SK-N-SH (cell line): ENCODE data around the gene PPP3CA. TPM values are rescaled to one million over a fixed set of nuclear protein-coding genes. Genes with fewer than 3 reads are reported as not detected.
A peak's percentile ranks its signal among the peaks of the same experiment; 100 is the strongest.

ENCODE experiments used
- CTCF ChIA-PET: fragments of 300-600, 350-600 bp; formaldehyde crosslinking; extraction: SDS; loops from one replicate; lab custom pipeline; 2021; lab: Yijun Ruan, JAX
- POLR2A ChIA-PET: fragments of 350-600 bp; sonication (Branson Sonifier 250); formaldehyde crosslinking; extraction: SDS; loops from one replicate; lab custom pipeline; 2020; ENCODE audit warnings: antibody characterized with exemption, inconsistent platforms; lab: Yijun Ruan, JAX
- DNase-seq: peaks from one replicate; pipeline ENCODE4 v3.0.0; 2012
- H2AFZ ChIP-seq: fragments of 200-600 bp; sonication (generic); 2 replicates; pipeline ENCODE4 v1.8.1; 2016; ENCODE audit warnings: antibody characterized with exemption, mild to moderate bottlenecking, low read depth
- H3F3A ChIP-seq: fragments of 200-600 bp; sonication (generic); replicated peaks from 2 replicates; pipeline ENCODE3; 2016; ENCODE audit warnings: antibody characterized with exemption, mild to moderate bottlenecking; ENCODE audit not compliant: insufficient read depth
- H3K27ac ChIP-seq, 2 experiments: fragments of 200-500 bp in 1 of 2; fragments of 200-600 bp in 1 of 2; sonication (Bioruptor generic) in 1 of 2; sonication (generic), shearing (Covaris generic) in 1 of 2; 2 replicates each; pipeline versions ENCODE4 v1.5.1 to v1.6.1; 2014 to 2016; ENCODE audit warnings: low read depth in 2 of 2, inconsistent platforms in 1 of 2, low read length in 1 of 2, mild to moderate bottlenecking in 1 of 2, mixed read lengths in 1 of 2
- H3K27me3 ChIP-seq: fragments of 200-600 bp; sonication (generic), shearing (Covaris generic); 2 replicates; pipeline ENCODE4 v1.6.1; 2016; ENCODE audit warnings: mixed run types; ENCODE audit not compliant: insufficient read depth
- H3K36me3 ChIP-seq, 2 experiments: fragments of 200-500 bp in 1 of 2; fragments of 200-600 bp in 1 of 2; sonication (Bioruptor generic) in 1 of 2; sonication (generic) in 1 of 2; replicated peaks in 1 of 2; 2 replicates each; pipeline versions ENCODE3 to v1.5.1; 2014 to 2016; ENCODE audit warnings: low read length in 1 of 2, mild to moderate bottlenecking in 1 of 2; ENCODE audit not compliant: insufficient read depth in 2 of 2, control insufficient read depth in 1 of 2
- H3K4me1 ChIP-seq, 2 experiments: fragments of 200-500 bp in 1 of 2; fragments of 200-600 bp in 1 of 2; sonication (Bioruptor generic) in 1 of 2; sonication (generic), shearing (Covaris generic) in 1 of 2; 2 replicates each; pipeline versions ENCODE4 v1.5.1 to v1.6.1; 2014 to 2016; ENCODE audit warnings: low read depth in 1 of 2, low read length in 1 of 2, mixed run types in 1 of 2; ENCODE audit not compliant: insufficient read depth in 2 of 2, control insufficient read depth in 1 of 2
- H3K4me2 ChIP-seq: fragments of 200-600 bp; sonication (generic), shearing (Covaris generic); 2 replicates; pipeline ENCODE4 v1.6.1; 2017; ENCODE audit warnings: mixed run types
- H3K4me3 ChIP-seq, 2 experiments: fragments of 200-500 bp in 1 of 2; fragments of 200-600 bp in 1 of 2; sonication (Bioruptor generic) in 1 of 2; sonication (generic), shearing (Covaris generic) in 1 of 2; 2 replicates each; pipeline versions ENCODE4 v1.5.1 to v1.8.1; 2014 to 2016; ENCODE audit warnings: low read depth in 2 of 2, inconsistent platforms in 1 of 2, low read length in 1 of 2, mild to moderate bottlenecking in 1 of 2, mixed read lengths in 1 of 2, moderate library complexity in 1 of 2
- H3K79me2 ChIP-seq: fragments of 200-600 bp; sonication (generic); 2 replicates; pipeline ENCODE4 v1.8.1; 2017; ENCODE audit warnings: mild to moderate bottlenecking; ENCODE audit not compliant: insufficient read depth
- H3K9ac ChIP-seq: fragments of 200-600 bp; sonication (generic); 2 replicates; pipeline ENCODE4 v1.6.1; 2017; ENCODE audit warnings: mixed run types
- H3K9me2 ChIP-seq: fragments of 200-600 bp; sonication (generic); 2 replicates; pipeline ENCODE4 v1.6.1; 2017; ENCODE audit warnings: mixed run types
- H3K9me3 ChIP-seq: fragments of 200-600 bp; sonication (generic); 2 replicates; pipeline ENCODE4 v1.6.1; 2017; ENCODE audit warnings: mixed run types, mild to moderate bottlenecking, moderate library complexity
- H4K20me1 ChIP-seq: fragments of 200-600 bp; sonication (generic); 2 replicates; pipeline ENCODE4 v1.6.1; 2017; ENCODE audit warnings: mild to moderate bottlenecking, mixed run types; ENCODE audit not compliant: insufficient read depth
- ELF1 ChIP-seq: IDR thresholded peaks from 2 replicates; pipeline ENCODE4 v1.4.0; 2012
- EZH2phosphoT487 ChIP-seq: fragments of 200-600 bp; sonication (generic); IDR thresholded peaks from 2 replicates; pipeline ENCODE4 v1.6.1; 2017; ENCODE audit warnings: low read depth, mixed run types, mild to moderate bottlenecking, antibody characterized with exemption, moderate library complexity, borderline replicate concordance
- FOSL2 ChIP-seq: IDR thresholded peaks from 2 replicates; pipeline ENCODE4 v1.4.0; 2012; ENCODE audit warnings: low read depth, mild to moderate bottlenecking, moderate library complexity, borderline replicate concordance
- FOXM1 ChIP-seq: IDR thresholded peaks from 2 replicates; pipeline ENCODE4 v1.4.0; 2012; ENCODE audit warnings: low read depth, mild to moderate bottlenecking
- JUND ChIP-seq: IDR thresholded peaks from 2 replicates; pipeline ENCODE4 v1.4.0; 2012
- MAX ChIP-seq: IDR thresholded peaks from 2 replicates; pipeline ENCODE4 v1.4.0; 2012; ENCODE audit warnings: low read depth
- NRF1 ChIP-seq: IDR thresholded peaks from 2 replicates; pipeline ENCODE4 v1.6.1; 2012; ENCODE audit warnings: low read depth, mild to moderate bottlenecking, low read length
- PBX3 ChIP-seq: IDR thresholded peaks from 2 replicates; pipeline ENCODE4; 2012
- RAD21 ChIP-seq: IDR thresholded peaks from 2 replicates; pipeline ENCODE4 v1.6.1; 2012; ENCODE audit warnings: mild to moderate bottlenecking, low read length
- RCOR1 ChIP-seq: fragments of 150-350 bp; IDR thresholded peaks from 2 replicates; pipeline ENCODE4 v1.6.1; 2017; ENCODE audit warnings: antibody characterized with exemption, low read length
- RXRA ChIP-seq: IDR thresholded peaks from 2 replicates; pipeline ENCODE4 v1.4.0; 2012; ENCODE audit warnings: low read depth, mild to moderate bottlenecking, borderline replicate concordance
- SIN3A ChIP-seq: IDR thresholded peaks from 2 replicates; pipeline ENCODE4 v1.6.1; 2012; ENCODE audit warnings: low read depth, mild to moderate bottlenecking, low read length, moderate library complexity, borderline replicate concordance
- TAF1 ChIP-seq: IDR thresholded peaks from 2 replicates; pipeline ENCODE4 v1.6.1; 2012; ENCODE audit warnings: low read depth, mild to moderate bottlenecking, low read length, moderate library complexity, borderline replicate concordance
- TCF12 ChIP-seq: IDR thresholded peaks from 2 replicates; pipeline ENCODE4 v1.4.0; 2012
- TEAD4 ChIP-seq: IDR thresholded peaks from 2 replicates; pipeline ENCODE4 v1.4.0; 2012; ENCODE audit warnings: mild to moderate bottlenecking, borderline replicate concordance; ENCODE audit not compliant: insufficient read depth
- ZBTB33 ChIP-seq: IDR thresholded peaks from 2 replicates; pipeline ENCODE4 v1.4.0; 2012; ENCODE audit warnings: low read depth, borderline replicate concordance
- WGBS: methylation state at CpG from one replicate; pipeline ENCODE4 v1.1.6; 2017; ENCODE audit warnings: low lambda C conversion rate; 5-methylcytosine and 5-hydroxymethylcytosine counted together
- polyA plus RNA-seq, 3 experiments: library from polyadenylated mRNA; depleted of rRNA; stranded (reverse); fragments of >200 nt; gene quantifications; 2 replicates each; pipeline ENCODE4 v1.2.3, GENCODE V29; 2012
- TF ChIP-seq, protein P1 (sequence below): fragments of 150-350 bp; IDR thresholded peaks from 2 replicates; pipeline ENCODE4 v1.6.1; 2017; ENCODE audit warnings: antibody characterized with exemption, low read length, low read depth, borderline replicate concordance
- TF ChIP-seq, protein P2 (sequence below): IDR thresholded peaks from 2 replicates; pipeline ENCODE4 v1.6.1; 2012; ENCODE audit warnings: mild to moderate bottlenecking, low read depth, low read length, moderate library complexity

PPP3CA gene
- polyA plus RNA-seq, 1 of the 3 experiments (the other 2 are of a cell fraction), result 10.7 TPM

DNA sequence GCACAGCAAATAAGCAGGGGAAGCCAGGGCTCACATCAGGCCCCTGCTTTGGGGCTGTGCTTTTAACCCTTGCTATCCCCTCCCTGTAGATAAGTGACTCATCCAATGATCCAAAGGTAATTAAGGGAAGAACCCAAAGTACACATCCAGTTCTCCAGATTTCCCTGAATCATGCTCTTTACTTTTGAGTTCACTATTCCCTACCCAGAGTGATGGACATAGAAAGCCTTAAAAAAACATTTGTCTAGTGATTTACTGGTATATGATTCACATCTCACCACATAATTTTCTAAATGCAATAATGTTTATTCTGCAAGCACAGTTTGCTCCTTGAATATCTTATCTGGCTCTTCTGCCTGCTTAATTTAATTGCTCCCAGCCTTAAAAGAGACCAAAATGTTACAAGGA, 136.2 kb downstream of the PPP3CA start:
- CTCF ChIA-PET, result interaction anchor here (1.6 kb wide), 1 partner anchor 10 kb away, joined by 4 read pairs; no protein-coding TSS in a partner anchor
- POLR2A ChIA-PET, result no interaction called here

GRCh38 chr4:101210331-101210730, 137.0 kb downstream of the PPP3CA start:
- H3K4me1 ChIP-seq, result peaks cover 0 to 8% of the 10 kb centered on the region in 2 experiments; a peak in 3 of 4 replicates
- 96% methylated on average over 1 of the region's 1 CpG for WGBS
- no peaks in the 10 kb centered on the region for H3K9me2 ChIP-seq
- H2AFZ ChIP-seq, result no peak overlapping the region
- no peak for DNase-seq
- H3K4me2 ChIP-seq, result no peak overlapping the region
- H3K27ac ChIP-seq, result peak overlapping the region in 1 of 2 experiments; percentile 15; a peak in 1 of 4 replicates
- H3K79me2 ChIP-seq, result peaks cover 52% of the 10 kb centered on the region; the same call in 1 of the 2 replicates
- no peaks in the 10 kb centered on the region for H3K9me3 ChIP-seq
- no peak overlapping the region for H3K4me3 ChIP-seq
- TF ChIP-seq ZBTB33 (no peak), PBX3 (no peak), ELF1 (no peak), RCOR1 (no peak), EZH2phosphoT487 (no peak), JUND (no peak), RXRA (no peak), TCF12 (no peak), FOXM1 (no peak), RAD21 (no peak), NRF1 (no peak), SIN3A (no peak), TEAD4 (no peak), TAF1 (no peak)
- TF ChIP-seq, protein P1, sequence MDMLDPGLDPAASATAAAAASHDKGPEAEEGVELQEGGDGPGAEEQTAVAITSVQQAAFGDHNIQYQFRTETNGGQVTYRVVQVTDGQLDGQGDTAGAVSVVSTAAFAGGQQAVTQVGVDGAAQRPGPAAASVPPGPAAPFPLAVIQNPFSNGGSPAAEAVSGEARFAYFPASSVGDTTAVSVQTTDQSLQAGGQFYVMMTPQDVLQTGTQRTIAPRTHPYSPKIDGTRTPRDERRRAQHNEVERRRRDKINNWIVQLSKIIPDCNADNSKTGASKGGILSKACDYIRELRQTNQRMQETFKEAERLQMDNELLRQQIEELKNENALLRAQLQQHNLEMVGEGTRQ, result no peak
- peaks cover 12% of the 10 kb centered on the region for H3F3A ChIP-seq
- POLR2A ChIA-PET, result no interaction called here
- CTCF ChIA-PET, result interaction anchor here (1.0 kb wide), 1 partner anchor 9 kb away, joined by 3 read pairs; no protein-coding TSS in a partner anchor
- no peaks in the 10 kb centered on the region for H3K36me3 ChIP-seq
- H3K9ac ChIP-seq, result no peak overlapping the region
- H4K20me1 ChIP-seq, result peaks cover 3% of the 10 kb centered on the region; the same call in 1 of the 2 replicates
- H3K27me3 ChIP-seq, result no peaks in the 10 kb centered on the region

More for the DNA sequence above, 136.2 kb downstream of the PPP3CA start:
- Histone ChIP-seq H3K9me3 (no peaks in the 10 kb centered on the region), H3K4me3 (no peak overlapping the region), H4K20me1 (no peaks in the 10 kb centered on the region; the same call in 1 of the 2 replicates), H3K4me1 (peaks cover 0 to 11% of the 10 kb centered on the region in 2 experiments; a peak in 3 of 4 replicates), H3K27me3 (no peaks in the 10 kb centered on the region), H3K79me2 (peaks cover 47% of the 10 kb centered on the region), H3K27ac (peak overlapping the region in 1 of 2 experiments; percentile 19; a peak in 3 of 4 replicates), H3K9ac (no peak overlapping the region), H2AFZ (no peak overlapping the region), H3K9me2 (no peaks in the 10 kb centered on the region), H3K36me3 (no peaks in the 10 kb centered on the region)
- no peak for DNase-seq
- TF ChIP-seq MAX, result no peak
- TF ChIP-seq, protein P2, sequence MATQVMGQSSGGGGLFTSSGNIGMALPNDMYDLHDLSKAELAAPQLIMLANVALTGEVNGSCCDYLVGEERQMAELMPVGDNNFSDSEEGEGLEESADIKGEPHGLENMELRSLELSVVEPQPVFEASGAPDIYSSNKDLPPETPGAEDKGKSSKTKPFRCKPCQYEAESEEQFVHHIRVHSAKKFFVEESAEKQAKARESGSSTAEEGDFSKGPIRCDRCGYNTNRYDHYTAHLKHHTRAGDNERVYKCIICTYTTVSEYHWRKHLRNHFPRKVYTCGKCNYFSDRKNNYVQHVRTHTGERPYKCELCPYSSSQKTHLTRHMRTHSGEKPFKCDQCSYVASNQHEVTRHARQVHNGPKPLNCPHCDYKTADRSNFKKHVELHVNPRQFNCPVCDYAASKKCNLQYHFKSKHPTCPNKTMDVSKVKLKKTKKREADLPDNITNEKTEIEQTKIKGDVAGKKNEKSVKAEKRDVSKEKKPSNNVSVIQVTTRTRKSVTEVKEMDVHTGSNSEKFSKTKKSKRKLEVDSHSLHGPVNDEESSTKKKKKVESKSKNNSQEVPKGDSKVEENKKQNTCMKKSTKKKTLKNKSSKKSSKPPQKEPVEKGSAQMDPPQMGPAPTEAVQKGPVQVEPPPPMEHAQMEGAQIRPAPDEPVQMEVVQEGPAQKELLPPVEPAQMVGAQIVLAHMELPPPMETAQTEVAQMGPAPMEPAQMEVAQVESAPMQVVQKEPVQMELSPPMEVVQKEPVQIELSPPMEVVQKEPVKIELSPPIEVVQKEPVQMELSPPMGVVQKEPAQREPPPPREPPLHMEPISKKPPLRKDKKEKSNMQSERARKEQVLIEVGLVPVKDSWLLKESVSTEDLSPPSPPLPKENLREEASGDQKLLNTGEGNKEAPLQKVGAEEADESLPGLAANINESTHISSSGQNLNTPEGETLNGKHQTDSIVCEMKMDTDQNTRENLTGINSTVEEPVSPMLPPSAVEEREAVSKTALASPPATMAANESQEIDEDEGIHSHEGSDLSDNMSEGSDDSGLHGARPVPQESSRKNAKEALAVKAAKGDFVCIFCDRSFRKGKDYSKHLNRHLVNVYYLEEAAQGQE, result no peak
- 0 out of 2 replicates have a peak, but pooled peaks have one; percentile 7 for TF ChIP-seq JUND
- 0 out of 2 replicates have a peak, but pooled peaks have one; percentile 4 for TF ChIP-seq FOSL2
- TF ChIP-seq, all 33 proteins: peak for 2
- Histone ChIP-seq H3K4me2 (no peak overlapping the region), H3F3A (peaks cover 12% of the 10 kb centered on the region)
